ENCODE measurements around the gene MAP3K21. TPM values are rescaled to one million over a fixed set of nuclear protein-coding genes. Genes with fewer than 3 reads are reported as not detected.
A peak's percentile ranks its signal among the peaks of the same experiment; 100 is the strongest.

MAP3K21 gene
- 0.74 and 0.89 TPM in 2 replicates for polyA plus RNA-seq (2013)

- Histone ChIP-seq H3K27me3 (ENCODE audit: insufficient read depth, low read length) (peaks cover 13% of the 10 kb centered on the region), H3K4ac (ENCODE audit: low read depth, low read length) (no peak within 1 kb of the TSS), H3K4me1 (ENCODE audit: control insufficient read depth in 1 of 2, insufficient read depth in 2 of 2, low read length in 2 of 2) (peaks cover 5 to 10% of the 10 kb centered on the region in 2 experiments), H2AFZ (ENCODE audit: insufficient read depth, low read length, poor library complexity) (peak within 1 kb of the TSS; percentile 67), H2BK5ac (ENCODE audit: low read depth, low read length, poor library complexity) (no peak within 1 kb of the TSS), H2AK5ac (ENCODE audit: low read length) (no peak within 1 kb of the TSS), H3K79me1 (ENCODE audit: low read length) (no peaks in the 10 kb centered on the region), H3K14ac (ENCODE audit: low read length) (no peak within 1 kb of the TSS), H4K12ac (ENCODE audit: low read depth, low read length) (no peak within 1 kb of the TSS), H3K79me2 (ENCODE audit: control insufficient read depth, insufficient read depth, low read length, poor library complexity) (no peaks in the 10 kb centered on the region), H3K9me3 (ENCODE audit: insufficient read depth, low read depth, low read length) (peaks cover 8% of the 10 kb centered on the region), H3K18ac (ENCODE audit: low read length) (no peak within 1 kb of the TSS), H3K36me3 (ENCODE audit: control insufficient read depth in 1 of 2, insufficient read depth in 2 of 2, low read length in 2 of 2) (no peaks in the 10 kb centered on the region), H3K23ac (ENCODE audit: low read length) (no peak within 1 kb of the TSS), H3K9ac (ENCODE audit: low read length) (peak within 1 kb of the TSS; percentile 75), H2BK120ac (ENCODE audit: insufficient read depth, low read length, poor library complexity) (no peak within 1 kb of the TSS), H3K27ac (ENCODE audit: low read depth, low read length) (no peak within 1 kb of the TSS), H2BK12ac (ENCODE audit: low read length) (no peak within 1 kb of the TSS), H3K4me2 (ENCODE audit: low read length) (peak within 1 kb of the TSS; percentile 94), H3K4me3 (ENCODE audit: low read depth, low read length) (peak within 1 kb of the TSS; percentile 81), H4K8ac (ENCODE audit: low read depth, low read length) (no peak within 1 kb of the TSS), H4K91ac (ENCODE audit: low read depth, low read length) (no peak within 1 kb of the TSS)
- DNase-seq = peak in 1 of 2 donors; percentile 27
- WGBS (ENCODE audit: extremely low coverage, insufficient coverage, insufficient read length) = no CpG with 5 or more reads among the region's 68 CpGs
Observed at GRCh38 chr1:233327651-233328141, at the start of gene MAP3K21. Gene MAP3K21 (plus strand): TSS chr1:233327724. CDS start chr1:233328029, 305 bp downstream.

- Histone ChIP-seq H2AK5ac (ENCODE audit: low read length) (no peak overlapping the region), H4K8ac (ENCODE audit: low read depth, low read length) (no peak overlapping the region), H4K12ac (ENCODE audit: low read depth, low read length) (no peak overlapping the region), H2AFZ (ENCODE audit: insufficient read depth, low read length, poor library complexity) (no peak overlapping the region), H2BK12ac (ENCODE audit: low read length) (no peak overlapping the region), H3K9ac (ENCODE audit: low read length) (no peak overlapping the region), H3K18ac (ENCODE audit: low read length) (no peak overlapping the region), H3K27ac (ENCODE audit: low read depth, low read length) (no peak overlapping the region), H2BK5ac (ENCODE audit: low read depth, low read length, poor library complexity) (no peak overlapping the region), H3K4me1 (ENCODE audit: control insufficient read depth in 1 of 2, insufficient read depth in 2 of 2, low read length in 2 of 2) (no peaks in the 10 kb centered on the region), H2BK120ac (ENCODE audit: insufficient read depth, low read length, poor library complexity) (no peak overlapping the region), H3K79me1 (ENCODE audit: low read length) (no peaks in the 10 kb centered on the region), H3K4me2 (ENCODE audit: low read length) (no peak overlapping the region), H3K36me3 (ENCODE audit: control insufficient read depth in 1 of 2, insufficient read depth in 2 of 2, low read length in 2 of 2) (no peaks in the 10 kb centered on the region), H3K14ac (ENCODE audit: low read length) (no peak overlapping the region), H3K9me3 (ENCODE audit: insufficient read depth, low read depth, low read length) (no peaks in the 10 kb centered on the region), H3K23ac (ENCODE audit: low read length) (no peak overlapping the region), H3K79me2 (ENCODE audit: control insufficient read depth, insufficient read depth, low read length, poor library complexity) (no peaks in the 10 kb centered on the region), H3K27me3 (ENCODE audit: insufficient read depth, low read length) (no peaks in the 10 kb centered on the region), H3K4me3 (ENCODE audit: low read depth, low read length) (no peak overlapping the region), H4K91ac (ENCODE audit: low read depth, low read length) (no peak overlapping the region), H3K4ac (ENCODE audit: low read depth, low read length) (no peak overlapping the region)
- DNase-seq = no peak
- WGBS (ENCODE audit: extremely low coverage, insufficient coverage, insufficient read length) = no CpG with 5 or more reads among the region's 1 CpG
Observed at GRCh38 chr1:233278631-233279030, 48.9 kb upstream of the MAP3K21 start.

- no peaks in the 10 kb centered on the region for H3K36me3 ChIP-seq (ENCODE audit: control insufficient read depth in 1 of 2, insufficient read depth in 2 of 2, low read length in 2 of 2)
- H4K12ac ChIP-seq (ENCODE audit: low read depth, low read length) = no peak overlapping the region
- WGBS (ENCODE audit: extremely low coverage, insufficient coverage, insufficient read length) = no CpG with 5 or more reads among the region's 2 CpGs
- H3K4me2 ChIP-seq (ENCODE audit: low read length) = no peak overlapping the region
- no peak overlapping the region for H3K9ac ChIP-seq (ENCODE audit: low read length)
- H3K4ac ChIP-seq (ENCODE audit: low read depth, low read length) = no peak overlapping the region
- no peaks in the 10 kb centered on the region for H3K79me1 ChIP-seq (ENCODE audit: low read length)
- H3K14ac ChIP-seq (ENCODE audit: low read length) = no peak overlapping the region
- H3K27ac ChIP-seq (ENCODE audit: low read depth, low read length) = no peak overlapping the region
- H3K9me3 ChIP-seq (ENCODE audit: insufficient read depth, low read depth, low read length) = no peaks in the 10 kb centered on the region
- no peak for DNase-seq
- no peak overlapping the region for H2BK120ac ChIP-seq (ENCODE audit: insufficient read depth, low read length, poor library complexity)
- no peak overlapping the region for H2BK5ac ChIP-seq (ENCODE audit: low read depth, low read length, poor library complexity)
- H4K8ac ChIP-seq (ENCODE audit: low read depth, low read length) = no peak overlapping the region
- no peak overlapping the region for H4K91ac ChIP-seq (ENCODE audit: low read depth, low read length)
- H3K18ac ChIP-seq (ENCODE audit: low read length) = no peak overlapping the region
- no peak overlapping the region for H2AFZ ChIP-seq (ENCODE audit: insufficient read depth, low read length, poor library complexity)
- H2BK12ac ChIP-seq (ENCODE audit: low read length) = no peak overlapping the region
- no peaks in the 10 kb centered on the region for H3K27me3 ChIP-seq (ENCODE audit: insufficient read depth, low read length)
- no peak overlapping the region for H3K23ac ChIP-seq (ENCODE audit: low read length)
- no peaks in the 10 kb centered on the region for H3K4me1 ChIP-seq (ENCODE audit: control insufficient read depth in 1 of 2, insufficient read depth in 2 of 2, low read length in 2 of 2)
- no peaks in the 10 kb centered on the region for H3K79me2 ChIP-seq (ENCODE audit: control insufficient read depth, insufficient read depth, low read length, poor library complexity)
- H2AK5ac ChIP-seq (ENCODE audit: low read length) = no peak overlapping the region
- no peak overlapping the region for H3K4me3 ChIP-seq (ENCODE audit: low read depth, low read length)
Observed at GRCh38 chr1:233279971-233280370, 47.6 kb upstream of the MAP3K21 start.

GRCh38 chr1:233281711-233282581, 45.6 kb upstream of the MAP3K21 start:
- H3K9ac ChIP-seq (ENCODE audit: low read length) = no peak overlapping the region
- H2AFZ ChIP-seq (ENCODE audit: insufficient read depth, low read length, poor library complexity) = no peak overlapping the region
- H3K4me3 ChIP-seq (ENCODE audit: low read depth, low read length) = no peak overlapping the region
- no peaks in the 10 kb centered on the region for H3K79me2 ChIP-seq (ENCODE audit: control insufficient read depth, insufficient read depth, low read length, poor library complexity)
- H3K4me2 ChIP-seq (ENCODE audit: low read length) = no peak overlapping the region
- H3K27me3 ChIP-seq (ENCODE audit: insufficient read depth, low read length) = no peaks in the 10 kb centered on the region
- H3K27ac ChIP-seq (ENCODE audit: low read depth, low read length) = no peak overlapping the region
- no peaks in the 10 kb centered on the region for H3K9me3 ChIP-seq (ENCODE audit: insufficient read depth, low read depth, low read length)
- no peaks in the 10 kb centered on the region for H3K79me1 ChIP-seq (ENCODE audit: low read length)
- DNase-seq = no peak
- no peak overlapping the region for H3K14ac ChIP-seq (ENCODE audit: low read length)
- no peak overlapping the region for H3K18ac ChIP-seq (ENCODE audit: low read length)
- no peaks in the 10 kb centered on the region for H3K4me1 ChIP-seq (ENCODE audit: control insufficient read depth in 1 of 2, insufficient read depth in 2 of 2, low read length in 2 of 2)
- H2AK5ac ChIP-seq (ENCODE audit: low read length) = no peak overlapping the region
- WGBS (ENCODE audit: extremely low coverage, insufficient coverage, insufficient read length) = no CpG with 5 or more reads among the region's 8 CpGs
- no peak overlapping the region for H4K91ac ChIP-seq (ENCODE audit: low read depth, low read length)
- H3K23ac ChIP-seq (ENCODE audit: low read length) = no peak overlapping the region
- no peak overlapping the region for H4K8ac ChIP-seq (ENCODE audit: low read depth, low read length)
- H2BK120ac ChIP-seq (ENCODE audit: insufficient read depth, low read length, poor library complexity) = no peak overlapping the region
- no peaks in the 10 kb centered on the region for H3K36me3 ChIP-seq (ENCODE audit: control insufficient read depth in 1 of 2, insufficient read depth in 2 of 2, low read length in 2 of 2)
- H4K12ac ChIP-seq (ENCODE audit: low read depth, low read length) = no peak overlapping the region
- H2BK12ac ChIP-seq (ENCODE audit: low read length) = no peak overlapping the region
- H2BK5ac ChIP-seq (ENCODE audit: low read depth, low read length, poor library complexity) = no peak overlapping the region
- no peak overlapping the region for H3K4ac ChIP-seq (ENCODE audit: low read depth, low read length)
